Stimulated activated naive B cell treated with anti-CD40 and anti-IgM and Interleukin-4, amounts not matched to agents 10 μg/mL and 1 μg/mL and 100 μg/mL, for 72 hours (primary cell): ENCODE data around the gene UBE3D.

ENCODE experiments used
- ATAC-seq, 2 donors: fragments of 150-1000 bp; cut with Tn5 transposase; replicated peaks; 2 replicates each; pipeline ENCODE4 v1.10.0; 2021; ENCODE audit warnings: moderate library complexity in 1 of 2
- DNase-seq: peaks from one replicate; pipeline ENCODE4 v3.0.0; 2021
- H3K27ac Mint-ChIP-seq: one replicate; pipeline ENCODE4 v1.8.0; 2022; ENCODE audit warnings: mild to moderate bottlenecking, mixed read lengths
- H3K27me3 Mint-ChIP-seq, 2 donors: one replicate each; pipeline ENCODE4 v1.8.0; 2022; ENCODE audit warnings: mixed read lengths in 2 of 2
- H3K36me3 Mint-ChIP-seq, 2 donors: one replicate each; pipeline ENCODE4 v1.8.0; 2022; ENCODE audit warnings: mixed read lengths in 2 of 2, mild to moderate bottlenecking in 1 of 2
- H3K4me1 Mint-ChIP-seq, 2 donors: one replicate each; pipeline ENCODE4 v1.8.0; 2022; ENCODE audit warnings: mixed read lengths in 2 of 2, mild to moderate bottlenecking in 1 of 2
- H3K4me3 Mint-ChIP-seq, 2 donors: one replicate each; pipeline ENCODE4 v1.8.0; 2022; ENCODE audit warnings: mild to moderate bottlenecking in 2 of 2, mixed read lengths in 2 of 2, moderate library complexity in 1 of 2
- H3K9me3 Mint-ChIP-seq, 2 donors: one replicate each; pipeline ENCODE4 v1.8.0; 2022; ENCODE audit warnings: mixed read lengths in 2 of 2, mild to moderate bottlenecking in 1 of 2

The UBE3D gene

DNA sequence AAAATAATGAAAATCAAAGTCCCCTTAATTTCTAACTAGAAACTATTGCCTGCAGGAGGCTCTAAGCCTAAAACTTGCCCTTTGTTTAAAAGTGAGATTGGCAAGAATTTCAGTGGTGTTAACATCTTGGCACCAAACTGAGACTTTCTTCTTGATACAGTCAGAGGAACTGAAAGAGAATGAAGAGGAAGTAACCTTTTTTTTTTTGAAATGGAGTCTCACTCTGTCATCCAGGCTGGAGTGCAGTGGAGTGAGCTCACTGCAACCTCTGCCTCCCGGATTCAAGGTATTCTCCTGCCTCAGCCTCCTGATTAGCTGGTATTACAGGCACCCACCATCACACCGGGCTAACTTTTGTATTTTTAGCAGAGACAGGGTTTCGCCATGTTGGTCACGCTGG, 5.4 kb upstream of the UBE3D start:
- Mint-ChIP-seq H3K4me1 (peaks cover 14 to 18% of the 10 kb centered on the region in 2 donors), H3K27me3 (no peaks in the 10 kb centered on the region), H3K36me3 (peaks cover 4 to 7% of the 10 kb centered on the region in 2 donors), H3K9me3 (no peaks in the 10 kb centered on the region), H3K27ac (peak overlapping the region; percentile 65), H3K4me3 (peak overlapping the region in 1 of 2 donors; percentile 11)
- ATAC-seq (peak; percentile 71 to 72), DNase-seq (peak; percentile 17)

DNA sequence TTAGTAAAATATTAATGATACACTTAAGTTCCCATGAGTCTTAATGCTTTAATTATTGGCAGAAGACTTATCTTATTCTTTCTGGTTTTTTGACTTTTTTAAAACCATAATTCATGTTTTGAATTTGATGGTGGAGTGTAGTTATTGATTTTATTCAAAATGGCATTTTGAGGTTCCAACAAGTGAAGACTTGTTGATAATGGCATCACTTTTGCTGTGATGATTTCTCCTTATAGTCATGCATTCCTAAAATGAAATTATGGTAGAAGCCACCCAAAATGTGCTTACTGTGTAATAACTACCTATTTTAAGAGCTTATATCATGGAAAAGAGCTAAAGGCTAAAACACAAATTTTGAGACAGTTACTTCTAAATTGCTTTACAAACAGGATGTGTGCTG, 4.0 kb upstream of the UBE3D start:
- DNase-seq (no peak), ATAC-seq (no peak)
- Mint-ChIP-seq H3K27me3 (no peaks in the 10 kb centered on the region), H3K4me3 (no peak overlapping the region), H3K4me1 (peaks cover 15 to 27% of the 10 kb centered on the region in 2 donors), H3K27ac (no peak overlapping the region), H3K36me3 (no peaks in the 10 kb centered on the region), H3K9me3 (no peaks in the 10 kb centered on the region)

DNA sequence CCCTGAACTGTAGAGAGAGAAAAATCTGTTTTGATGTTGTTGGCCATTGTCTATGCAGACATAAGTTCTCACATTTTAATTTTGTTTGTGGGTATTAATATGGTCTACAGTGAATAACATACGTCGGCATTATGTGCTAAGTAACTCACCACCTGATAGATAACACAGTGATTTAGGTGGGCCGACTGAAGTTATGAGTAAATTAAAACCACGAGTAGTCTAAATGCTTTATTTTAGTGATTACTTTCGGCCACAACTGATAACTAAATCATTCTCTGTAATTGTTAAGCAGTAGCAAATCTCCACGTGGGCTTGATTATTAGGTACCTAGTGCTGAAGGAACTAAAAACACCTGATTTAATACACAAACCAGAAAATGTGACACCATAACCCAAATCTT, 3.0 kb upstream of the UBE3D start:
- H3K27me3 Mint-ChIP-seq, result no peaks in the 10 kb centered on the region
- H3K4me1 Mint-ChIP-seq, result peaks cover 18 to 33% of the 10 kb centered on the region in 2 donors
- no peak for DNase-seq
- no peak for ATAC-seq
- H3K27ac Mint-ChIP-seq, result peak overlapping the region; percentile 94
- H3K4me3 Mint-ChIP-seq, result peak overlapping the region; percentile 90 to 96
- H3K9me3 Mint-ChIP-seq, result no peaks in the 10 kb centered on the region
- H3K36me3 Mint-ChIP-seq, result no peaks in the 10 kb centered on the region

DNA sequence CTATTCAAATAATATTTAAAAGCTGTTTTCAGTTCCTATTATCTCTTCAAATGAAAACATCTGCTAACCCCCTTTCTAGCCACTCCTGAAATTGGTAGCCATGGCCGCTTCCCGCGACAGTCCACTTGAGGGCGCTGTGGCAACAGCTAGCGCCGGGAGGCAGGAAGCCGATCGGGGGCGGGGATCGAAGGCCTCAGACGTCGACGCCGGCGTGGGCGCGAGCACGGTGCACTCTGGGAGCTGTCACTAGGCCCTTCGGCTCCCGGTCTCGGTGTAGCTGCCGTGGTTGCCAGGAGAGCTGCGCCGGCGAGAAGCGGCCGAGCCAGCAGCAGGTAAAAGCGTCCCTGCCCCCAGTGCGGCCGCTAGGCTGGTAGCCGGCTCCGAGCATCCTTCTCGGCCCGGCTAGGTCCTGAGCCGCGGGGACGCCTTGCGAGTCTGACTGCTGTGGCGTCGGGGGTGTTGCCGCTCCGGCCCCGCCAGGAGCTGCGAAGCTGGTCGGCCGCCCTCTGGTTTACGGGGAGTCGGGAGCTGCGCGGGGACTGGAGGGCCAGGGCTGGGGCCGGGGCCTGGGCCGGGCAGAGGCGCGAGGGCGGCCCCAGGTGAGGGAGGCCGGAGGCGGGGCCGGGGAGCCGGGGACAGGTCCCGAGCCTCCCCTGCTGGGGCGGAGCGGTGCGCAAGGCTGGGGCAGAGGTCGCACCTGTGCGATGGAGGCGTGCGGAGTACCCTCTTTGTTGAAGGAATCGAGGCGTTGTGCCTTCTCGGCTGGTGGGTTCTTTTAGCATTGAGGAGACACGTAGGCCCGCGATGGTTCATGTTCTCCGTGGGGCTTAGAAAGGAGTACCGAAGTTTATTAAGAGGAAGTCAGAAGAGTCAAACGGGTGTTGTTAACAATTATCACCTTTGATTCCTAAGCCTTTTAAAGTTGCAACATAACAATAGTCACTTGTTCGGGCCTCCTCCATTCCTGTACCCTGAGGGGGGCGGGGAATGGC, 2.1 kb upstream of the UBE3D start, which contains the start of gene DOP1A:
DOP1A (plus strand) TSS at position 224 of the 992 bp plus-strand sequence. CDS start 29,307 bp downstream, outside the sequence.
- no peaks in the 10 kb centered on the region for H3K9me3 Mint-ChIP-seq
- peaks cover 0 to 2% of the 10 kb centered on the region in 2 donors for H3K36me3 Mint-ChIP-seq
- H3K4me1 Mint-ChIP-seq, result peaks cover 15 to 33% of the 10 kb centered on the region in 2 donors
- no peaks in the 10 kb centered on the region for H3K27me3 Mint-ChIP-seq
- peak within 1 kb of the TSS; percentile 94 for H3K27ac Mint-ChIP-seq
- ATAC-seq, result peak; percentile 86 to 88
- H3K4me3 Mint-ChIP-seq, result peak within 1 kb of the TSS; percentile 90 to 96
- peak; percentile 97 for DNase-seq

DNA sequence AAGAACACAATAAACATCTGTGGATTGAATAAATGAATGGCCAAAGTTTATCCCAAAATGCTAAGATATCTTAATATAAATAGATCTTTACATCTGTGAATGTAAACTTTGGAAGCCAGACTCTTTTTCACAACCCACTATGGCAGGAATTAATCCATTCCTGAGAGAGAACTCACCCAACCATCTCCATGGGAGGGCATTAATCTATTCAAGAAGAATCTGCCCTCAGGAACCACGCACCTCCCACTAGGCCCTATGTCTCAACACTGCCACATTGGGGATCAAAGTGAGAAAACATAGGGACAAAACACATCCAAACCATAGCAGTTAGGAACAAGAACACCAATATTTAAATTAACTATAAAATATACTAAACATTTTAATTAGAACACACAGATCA, 3.4 kb downstream of the UBE3D start:
- Mint-ChIP-seq H3K4me3 (no peak overlapping the region), H3K27me3 (no peaks in the 10 kb centered on the region), H3K27ac (no peak overlapping the region), H3K4me1 (peaks cover 13 to 29% of the 10 kb centered on the region in 2 donors), H3K9me3 (no peaks in the 10 kb centered on the region), H3K36me3 (peaks cover 13 to 18% of the 10 kb centered on the region in 2 donors)
- no peak for ATAC-seq
- no peak for DNase-seq

DNA sequence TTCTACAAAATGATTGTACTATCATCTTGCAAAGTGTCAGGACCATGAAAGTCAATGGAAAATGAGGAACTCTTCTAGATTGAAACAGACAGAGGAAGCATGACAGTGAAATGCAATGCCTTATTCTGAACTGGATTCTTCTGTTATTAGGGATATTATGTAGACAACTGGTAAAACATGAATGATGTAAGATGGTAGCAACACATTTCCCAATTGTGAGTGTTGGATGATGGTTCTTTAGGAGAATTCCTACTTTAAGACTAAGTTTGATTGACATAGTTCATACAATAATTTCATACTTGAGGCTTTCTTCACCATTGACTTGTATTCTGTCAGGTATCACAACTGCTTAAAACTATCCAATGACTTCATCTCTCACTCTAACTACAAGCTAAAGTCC, 4.5 kb downstream of the UBE3D start:
- Mint-ChIP-seq H3K27ac (no peak overlapping the region), H3K4me1 (peaks cover 13 to 28% of the 10 kb centered on the region in 2 donors), H3K27me3 (no peaks in the 10 kb centered on the region), H3K36me3 (peaks cover 20 to 25% of the 10 kb centered on the region in 2 donors), H3K4me3 (no peak overlapping the region), H3K9me3 (no peaks in the 10 kb centered on the region)
- DNase-seq (no peak), ATAC-seq (no peak)

DNA sequence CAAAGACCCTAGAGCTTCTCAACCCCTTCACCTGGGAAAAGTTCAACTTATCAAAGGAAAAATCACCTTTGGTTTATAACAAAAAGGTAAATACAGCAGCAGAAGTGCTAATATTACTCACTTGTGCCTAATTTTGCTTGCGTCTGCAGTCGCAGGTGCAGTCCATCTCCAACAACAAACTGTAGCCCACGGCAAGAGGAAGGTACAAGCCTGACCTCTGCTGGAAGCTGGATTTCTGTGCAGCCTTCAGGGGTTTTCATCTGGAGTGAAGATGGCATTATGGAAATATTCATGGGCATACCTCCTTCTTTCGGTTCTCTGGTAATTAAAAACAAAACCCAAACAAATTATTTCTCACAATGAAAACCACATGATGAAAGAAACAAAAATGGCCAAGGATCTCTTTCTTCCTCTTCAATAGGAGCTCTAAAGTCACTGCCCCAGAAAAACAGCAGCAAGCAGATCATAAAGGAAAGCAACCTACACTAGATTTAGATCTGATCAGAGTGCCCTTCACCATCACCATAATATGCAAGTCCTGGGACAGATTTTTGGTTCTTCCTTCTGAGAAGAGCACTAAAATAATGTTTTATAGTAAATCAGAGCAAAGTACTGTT, 7.8 kb downstream of the UBE3D start:
- Mint-ChIP-seq H3K36me3 (peaks cover 21 to 35% of the 10 kb centered on the region in 2 donors), H3K27ac (no peak overlapping the region), H3K4me1 (peaks cover 5 to 12% of the 10 kb centered on the region in 2 donors), H3K4me3 (no peak overlapping the region), H3K9me3 (no peaks in the 10 kb centered on the region), H3K27me3 (no peaks in the 10 kb centered on the region)
- DNase-seq (no peak), ATAC-seq (peak; percentile 67 to 69)

DNA sequence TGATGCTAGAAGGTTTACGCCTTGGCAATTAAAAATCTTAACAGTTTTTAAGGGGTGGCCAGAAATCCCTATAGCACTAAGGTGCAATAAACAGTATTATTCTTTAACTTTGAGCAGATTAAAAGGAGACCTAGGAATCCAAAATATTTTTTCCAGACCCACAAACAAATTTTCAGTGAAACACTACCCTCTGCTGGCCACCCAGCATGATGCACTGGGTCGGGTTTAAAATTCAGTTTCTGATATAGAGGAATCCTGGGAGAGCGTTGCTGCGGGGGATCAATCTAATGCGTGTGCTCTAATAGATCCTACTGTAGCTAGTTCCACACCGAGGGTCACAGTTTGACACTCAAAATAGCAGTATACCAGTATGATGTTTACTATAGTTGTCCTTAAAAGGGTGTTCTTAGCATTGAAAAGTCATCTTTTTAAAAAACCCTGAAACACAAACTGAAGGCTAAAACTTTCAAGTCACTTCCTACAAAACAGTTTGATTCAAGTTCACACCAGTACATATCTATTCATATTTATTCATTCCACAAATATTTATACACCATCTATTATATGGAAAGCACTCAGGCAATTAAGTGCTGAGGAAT, 10.2 kb downstream of the UBE3D start:
- peaks cover 5 to 6% of the 10 kb centered on the region in 2 donors for H3K4me1 Mint-ChIP-seq
- no peaks in the 10 kb centered on the region for H3K9me3 Mint-ChIP-seq
- peaks cover 26 to 44% of the 10 kb centered on the region in 2 donors for H3K36me3 Mint-ChIP-seq
- no peak overlapping the region for H3K4me3 Mint-ChIP-seq
- no peak for DNase-seq
- H3K27ac Mint-ChIP-seq, result no peak overlapping the region
- no peaks in the 10 kb centered on the region for H3K27me3 Mint-ChIP-seq
- ATAC-seq, result peak; percentile 42 to 53

DNA sequence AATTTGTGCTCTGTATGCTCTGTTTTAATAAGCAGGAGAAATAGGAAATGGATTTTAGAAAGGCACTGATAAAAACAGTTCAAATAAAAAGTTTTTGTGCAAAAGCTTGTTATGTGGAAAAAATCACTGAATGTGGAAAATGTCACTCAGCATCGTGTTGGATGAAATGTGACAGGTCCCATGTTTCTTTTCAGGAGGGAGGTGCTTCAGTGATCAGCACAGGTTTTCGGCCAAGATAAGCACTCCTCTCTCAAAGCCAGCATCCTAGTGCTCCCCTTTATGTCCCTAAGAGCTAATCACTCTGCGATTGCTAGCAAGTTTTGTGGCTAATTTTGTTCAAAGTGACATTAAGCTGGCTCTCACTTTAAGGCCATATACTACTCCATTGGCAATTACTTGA, 12.0 kb downstream of the UBE3D start:
- Mint-ChIP-seq H3K4me3 (no peak overlapping the region), H3K4me1 (peaks cover 0 to 6% of the 10 kb centered on the region in 2 donors), H3K27ac (no peak overlapping the region), H3K9me3 (no peaks in the 10 kb centered on the region), H3K27me3 (no peaks in the 10 kb centered on the region), H3K36me3 (peaks cover 19 to 38% of the 10 kb centered on the region in 2 donors)
- ATAC-seq (no peak), DNase-seq (no peak)

DNA sequence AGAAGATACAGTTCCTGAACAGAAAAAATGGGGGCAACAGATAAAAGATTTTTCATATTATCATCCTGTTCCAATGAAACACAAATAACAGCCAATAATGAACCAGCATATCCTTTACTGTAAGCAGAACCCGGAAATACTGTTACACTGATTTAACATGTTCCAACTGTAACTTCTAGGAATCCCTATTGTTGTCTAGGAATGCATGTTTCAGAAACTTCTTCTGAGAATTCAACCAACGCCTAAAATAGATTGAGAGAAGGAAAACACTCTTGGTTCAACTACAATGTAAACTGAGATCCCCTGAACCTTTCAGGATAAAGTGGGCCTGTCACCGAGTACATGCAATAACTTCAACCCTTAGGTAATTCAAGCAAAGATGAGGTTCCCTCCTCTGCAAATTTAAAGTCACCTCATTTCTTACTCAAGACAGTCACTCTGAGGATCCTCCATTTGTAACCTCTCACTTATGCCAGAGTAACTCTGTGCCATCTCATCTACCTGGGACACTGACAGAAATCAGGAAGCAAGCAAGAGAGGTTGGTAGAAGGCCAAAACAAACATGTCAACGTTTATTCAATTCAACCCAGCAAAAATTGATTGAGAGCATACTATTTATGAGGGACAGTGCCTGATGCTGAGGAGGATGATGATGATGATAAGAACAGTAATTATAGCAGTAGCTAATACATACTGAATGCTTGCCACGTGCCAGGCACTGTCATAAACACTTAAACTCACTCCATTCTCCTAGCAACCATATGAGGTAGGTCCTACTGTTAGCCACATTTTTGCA, 14.1 kb downstream of the UBE3D start:
- no peaks in the 10 kb centered on the region for H3K4me1 Mint-ChIP-seq
- H3K4me3 Mint-ChIP-seq, result no peak overlapping the region
- DNase-seq, result no peak
- H3K27me3 Mint-ChIP-seq, result no peaks in the 10 kb centered on the region
- peaks cover 13 to 29% of the 10 kb centered on the region in 2 donors for H3K36me3 Mint-ChIP-seq
- no peaks in the 10 kb centered on the region for H3K9me3 Mint-ChIP-seq
- no peak for ATAC-seq
- no peak overlapping the region for H3K27ac Mint-ChIP-seq

DNA sequence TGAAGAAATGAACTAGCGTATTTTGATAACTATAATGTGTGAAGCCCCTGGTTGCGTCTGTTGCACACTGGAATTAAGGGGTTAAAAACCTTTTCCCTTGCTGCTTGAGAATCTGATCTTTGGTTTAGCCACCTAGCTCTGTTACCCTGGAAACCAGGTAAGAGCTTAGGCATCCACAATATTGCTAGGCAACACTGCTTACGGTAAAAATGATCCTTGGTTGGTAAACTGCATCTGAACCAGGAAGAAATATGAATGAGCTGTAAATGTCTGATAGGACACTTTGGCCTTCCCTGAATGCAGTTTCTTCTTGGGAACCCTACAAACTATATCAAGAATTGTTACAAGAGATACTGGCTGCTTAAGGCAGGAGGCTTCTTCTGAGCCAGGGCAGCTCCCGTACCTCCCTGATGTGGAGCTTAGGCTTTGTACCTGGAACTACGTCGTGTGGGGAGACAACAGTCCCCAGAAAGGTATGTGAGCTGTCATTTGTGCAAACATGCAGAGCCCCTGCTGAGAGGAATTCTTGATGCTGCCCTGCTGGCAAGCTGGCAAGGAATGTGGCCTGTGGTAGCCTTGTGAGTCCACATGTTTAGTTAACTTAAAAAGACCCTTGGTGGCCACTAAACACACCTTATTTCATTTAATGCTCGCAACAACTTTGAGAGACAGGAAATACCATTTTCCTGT, 18.4 kb downstream of the UBE3D start:
- H3K9me3 Mint-ChIP-seq, result no peaks in the 10 kb centered on the region
- no peaks in the 10 kb centered on the region for H3K4me1 Mint-ChIP-seq
- H3K4me3 Mint-ChIP-seq, result no peak overlapping the region
- no peak overlapping the region for H3K27ac Mint-ChIP-seq
- DNase-seq, result no peak
- H3K36me3 Mint-ChIP-seq, result peaks cover 3 to 15% of the 10 kb centered on the region in 2 donors
- no peak for ATAC-seq
- H3K27me3 Mint-ChIP-seq, result no peaks in the 10 kb centered on the region

DNA sequence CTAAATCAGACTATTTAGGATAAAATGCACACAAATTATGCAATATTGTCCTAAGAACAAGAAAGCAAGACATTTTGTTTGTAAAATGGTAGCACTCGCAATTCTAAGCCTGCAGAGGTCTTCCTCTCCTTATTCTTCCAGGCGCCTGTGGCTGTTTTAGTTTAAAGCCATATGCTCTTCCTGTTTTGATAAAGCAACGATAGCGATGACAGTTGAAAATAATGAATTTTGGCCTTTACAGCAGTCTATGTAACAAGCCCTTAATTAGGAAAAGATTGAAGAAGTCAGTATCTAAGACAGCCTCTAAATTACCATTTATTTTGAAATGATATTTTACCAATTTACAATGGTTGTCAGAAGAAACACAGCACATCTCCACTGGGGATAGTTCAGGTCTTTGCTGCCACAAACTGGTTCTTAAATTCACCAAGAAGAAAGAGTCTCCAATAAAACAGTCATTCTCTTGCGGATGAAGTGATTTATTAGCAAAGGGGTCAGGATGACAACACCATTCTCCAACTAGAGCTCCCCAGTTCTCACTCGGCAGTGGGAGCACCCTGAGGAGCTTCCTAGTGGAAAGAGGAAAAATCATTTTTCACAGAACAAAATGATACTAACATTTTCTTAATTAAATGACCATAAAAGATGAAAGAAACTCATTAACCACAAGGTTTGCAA, 21.4 kb downstream of the UBE3D start:
- Mint-ChIP-seq H3K36me3 (peaks cover 9 to 10% of the 10 kb centered on the region in 2 donors), H3K4me3 (no peak overlapping the region), H3K4me1 (no peaks in the 10 kb centered on the region), H3K27me3 (no peaks in the 10 kb centered on the region), H3K27ac (no peak overlapping the region), H3K9me3 (no peaks in the 10 kb centered on the region)
- DNase-seq, result no peak
- ATAC-seq, result no peak
